HepG2 (cell line): ENCODE data around the gene INHBA. TPM values are rescaled to one million over a fixed set of nuclear protein-coding genes. Genes with fewer than 3 reads are reported as not detected.

Source experiments
- ATAC-seq: fragments of 200-7000 bp; cut with Tn5 transposase; 3 replicates; pipeline ENCODE4 v1.9.1; 2020; ENCODE audit warnings: mild to moderate bottlenecking, moderate library complexity
- BruUV-seq: library from RNA; stranded (reverse); fragments of 400-500 nt; replicated peaks from 2 replicates; lab custom pipeline; 2021; lab: Mats Ljungman, UMichigan
- CTCF ChIA-PET: fragments of 300-600 bp; formaldehyde crosslinking; extraction: SDS; loops from one replicate; lab custom pipeline; 2021; ENCODE audit warnings: low total read pairs, inconsistent platforms, low intra/inter-chr PET ratio; lab: Yijun Ruan, JAX
- POLR2A ChIA-PET: fragments of 350-600 bp; sonication (Branson Sonifier 250); formaldehyde crosslinking; loops from one replicate; lab custom pipeline; 2020; ENCODE audit warnings: antibody characterized with exemption, inconsistent platforms; lab: Yijun Ruan, JAX
- DNase-seq: peaks from one replicate; pipeline ENCODE4 v3.0.0-alpha.2; 2015; ENCODE audit warnings: low spot score
- FAIRE-seq: peaks from 3 replicates; lab custom pipeline; 2011; peaks lifted over from hg19 to GRCh38; lab: Jason Lieb, UNC
- H2AFZ ChIP-seq: one replicate; pipeline ENCODE4 v1.6.1; 2011; ENCODE audit warnings: low read length, inconsistent platforms
- H3K27ac ChIP-seq: fragments of 300-600 bp; 3 replicates; pipeline ENCODE4 v1.8.0; 2011; ENCODE audit warnings: mixed run types, mild to moderate bottlenecking, mixed read lengths, low read length, inconsistent platforms; ENCODE audit not compliant: insufficient read depth; ENCODE audit errors: extremely low read length
- H3K27me3 ChIP-seq, 2 experiments: fragments of 200-600 bp in 1 of 2; 2 replicates in 1 of 2; 3 replicates in 1 of 2; pipeline versions ENCODE4 v1.6.0 to v1.8.0; 2011; ENCODE audit warnings: low read length in 2 of 2, mild to moderate bottlenecking in 2 of 2, moderate library complexity in 2 of 2, inconsistent platforms in 1 of 2; ENCODE audit not compliant: insufficient read depth in 2 of 2, control insufficient read depth in 1 of 2
- H3K36me3 ChIP-seq, 2 experiments: fragments of 200-600 bp in 1 of 2; replicated peaks in 1 of 2; 2 replicates in 1 of 2; 3 replicates in 1 of 2; pipeline versions ENCODE4 v1.5.1 to v1.8.0; 2011; ENCODE audit warnings: low read length in 2 of 2, inconsistent platforms in 1 of 2; ENCODE audit not compliant: insufficient read depth in 2 of 2, control insufficient read depth in 1 of 2
- H3K4me1 ChIP-seq: 2 replicates; pipeline ENCODE4 v1.5.1; 2012; ENCODE audit warnings: low read length, inconsistent platforms; ENCODE audit not compliant: insufficient read depth
- H3K4me2 ChIP-seq: 2 replicates; pipeline ENCODE4 v1.6.0; 2011; ENCODE audit warnings: low read depth, low read length, inconsistent platforms
- H3K4me3 ChIP-seq, 3 experiments: fragments of 200-600 bp in 1 of 3; sonication (generic), shearing (Covaris generic) in 1 of 3; replicated peaks in 1 of 3; 2 replicates each; pipeline ENCODE4 v1.5.1; 2011 to 2016; ENCODE audit warnings: low read length in 3 of 3, inconsistent platforms in 2 of 3, low read depth in 2 of 3, mild to moderate bottlenecking in 2 of 3, control low read depth in 1 of 3, mixed read lengths in 1 of 3; ENCODE audit not compliant: insufficient read depth in 1 of 3
- H3K79me2 ChIP-seq: one replicate; pipeline ENCODE4 v1.6.1; 2011; ENCODE audit warnings: low read length, inconsistent platforms; ENCODE audit not compliant: insufficient read depth
- H3K9ac ChIP-seq: 2 replicates; pipeline ENCODE4 v1.6.0; 2011; ENCODE audit warnings: mild to moderate bottlenecking, low read depth, low read length, inconsistent platforms; ENCODE audit not compliant: insufficient read depth
- H3K9me3 ChIP-seq: 2 replicates; pipeline ENCODE4 v1.5.1; 2012; ENCODE audit warnings: mild to moderate bottlenecking, low read length
- H4K20me1 ChIP-seq: 2 replicates; pipeline ENCODE4 v1.6.0; 2011; ENCODE audit warnings: inconsistent platforms, mild to moderate bottlenecking, low read length, moderate library complexity; ENCODE audit not compliant: insufficient read depth
- BORCS8-MEF2B ChIP-seq: sonication (generic); formaldehyde crosslinking; IDR thresholded peaks from 2 replicates; pipeline ENCODE4 v1.8.0; 2022; ENCODE audit warnings: mild to moderate bottlenecking, missing genetic modification reagents
- DMAP1 ChIP-seq: IDR thresholded peaks from 2 replicates; pipeline ENCODE4 v1.6.1; 2016
- FLYWCH1 ChIP-seq: sonication (generic); formaldehyde crosslinking; IDR thresholded peaks from 2 replicates; pipeline ENCODE4 v1.8.1; 2023; ENCODE audit warnings: mild to moderate bottlenecking, missing genetic modification reagents
- HNF4A ChIP-seq: sonication (generic); formaldehyde crosslinking; IDR thresholded peaks from 2 replicates; pipeline ENCODE4 v1.4.0; 2020; ENCODE audit warnings: missing genetic modification reagents
- KDM5A ChIP-seq: fragments of 200-600 bp; sonication (generic); IDR thresholded peaks from 2 replicates; pipeline ENCODE4 v1.7.0; 2018; ENCODE audit warnings: antibody characterized with exemption, mild to moderate bottlenecking, low read length, borderline replicate concordance
- KLF6 ChIP-seq: IDR thresholded peaks from 2 replicates; pipeline ENCODE4 v1.8.0; 2016; ENCODE audit warnings: missing biosample characterization, missing genetic modification reagents
- MED13 ChIP-seq: sonication (generic); formaldehyde crosslinking; IDR thresholded peaks from 2 replicates; pipeline ENCODE4 v1.5.0; 2020; ENCODE audit warnings: missing genetic modification reagents
- NCOA2 ChIP-seq: sonication (generic); formaldehyde crosslinking; IDR thresholded peaks from 2 replicates; pipeline ENCODE4 v1.8.0; 2022; ENCODE audit warnings: inconsistent platforms
- NPAS2 ChIP-seq: sonication (generic); formaldehyde crosslinking; IDR thresholded peaks from 2 replicates; pipeline ENCODE4 v1.8.0; 2022; ENCODE audit warnings: mild to moderate bottlenecking, missing genetic modification reagents, borderline replicate concordance
- PCBP1 ChIP-seq: fragments of 200-400 bp; formaldehyde crosslinking; IDR thresholded peaks from 2 replicates; pipeline ENCODE4 v1.6.1; 2017; ENCODE audit warnings: mild to moderate bottlenecking, low read depth, low read length, borderline replicate concordance
- RBFOX2 ChIP-seq: fragments of 200-400 bp; formaldehyde crosslinking; IDR thresholded peaks from 2 replicates; pipeline ENCODE4 v1.6.1; 2017; ENCODE audit warnings: low read depth, mild to moderate bottlenecking, low read length
- SNAPC2 ChIP-seq: sonication (generic); formaldehyde crosslinking; IDR thresholded peaks from 2 replicates; pipeline ENCODE4 v1.8.1; 2022; ENCODE audit warnings: mild to moderate bottlenecking, missing genetic modification reagents
- ZNF577 ChIP-seq: sonication (generic); formaldehyde crosslinking; IDR thresholded peaks from 2 replicates; pipeline ENCODE4 v1.4.0; 2020; ENCODE audit warnings: mild to moderate bottlenecking, low read depth, missing genetic modification reagents, borderline replicate concordance
- ZNF773 ChIP-seq: sonication (generic); formaldehyde crosslinking; IDR thresholded peaks from 2 replicates; pipeline ENCODE4 v1.4.0; 2020; ENCODE audit warnings: missing genetic modification reagents, borderline replicate concordance
- WGBS: methylation state at CpG from one replicate; pipeline ENCODE4 v1.1.6; 2017; ENCODE audit warnings: low lambda C conversion rate; 5-methylcytosine and 5-hydroxymethylcytosine counted together
- in situ Hi-C: cut with HindIII; loops from 2 replicates; pipeline ENCODE4 v1.10.0; 2017; ENCODE audit warnings: low pct_unique_long_range_greater_than_20kb; ENCODE audit not compliant: extremely low pct_ligation_motif_present
- intact Hi-C: fragments of 100-400 bp; cut with micrococcal nuclease; formaldehyde crosslinking; loops from one replicate; pipeline ENCODE4 v1.10.0; 2022; ENCODE audit not compliant: unreplicated experiment
- polyA plus RNA-seq, 8 experiments: library from polyadenylated mRNA; depleted of rRNA in 3 of 8; stranded (reverse) in 7 of 8; unstranded in 1 of 8; fragments of >200 nt; fragmentation: Illumina TruSeq in 4 of 8; extraction: Trizol in 4 of 8; gene quantifications; 2 replicates each; pipeline versions ENCODE4 v1.2.1 to v1.2.3, GENCODE V29; 2011 to 2016; ENCODE audit warnings: low read depth in 4 of 8, missing spikeins in 1 of 8, mixed read lengths in 1 of 8; ENCODE audit not compliant: insufficient read depth in 1 of 8
- total RNA-seq, 5 experiments: library from RNA; depleted of rRNA; stranded (reverse); fragments of >200 nt; fragmentation: Illumina TruSeq; extraction: Trizol; gene quantifications; 2 replicates each; pipeline ENCODE4 v1.2.3, GENCODE V29; 2016; ENCODE audit warnings: low read depth in 1 of 5
- TF ChIP-seq, protein P1 (sequence below): fragments of 450-650 bp; IDR thresholded peaks from 2 replicates; pipeline ENCODE4 v1.6.1; 2016
- TF ChIP-seq, protein P2 (sequence below): sonication (generic); formaldehyde crosslinking; IDR thresholded peaks from 2 replicates; pipeline ENCODE4 v1.8.1; 2023; ENCODE audit warnings: missing genetic modification reagents, mild to moderate bottlenecking, borderline replicate concordance
- TF ChIP-seq, protein P3 (sequence below): sonication (generic); formaldehyde crosslinking; IDR thresholded peaks from 2 replicates; pipeline ENCODE4 v1.5.0; 2020; ENCODE audit warnings: missing genetic modification reagents

The INHBA gene
- total and polyA plus RNA-seq, 2 of the 13 experiments (the other 11 are each of a cell fraction or from before 2014, with no cell fraction given), result not detected

DNA sequence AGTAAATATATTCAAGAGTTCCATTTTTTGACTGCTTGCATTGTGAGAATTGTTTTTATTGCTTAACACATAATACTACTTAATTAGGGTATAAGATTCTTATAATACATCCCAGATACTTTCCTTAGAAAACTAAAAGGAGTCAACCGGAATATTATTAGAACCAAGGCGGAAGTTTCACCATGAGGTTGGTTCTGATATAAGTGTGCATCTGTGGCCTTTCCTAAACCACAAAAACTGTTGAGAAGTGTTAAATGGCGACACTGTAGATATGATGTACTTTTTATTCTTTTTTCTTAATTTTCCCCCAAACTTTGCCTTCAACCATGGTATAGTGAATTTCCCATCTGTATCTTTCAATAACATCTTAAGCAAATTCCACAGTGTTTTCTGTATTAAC, 32.3 kb upstream of the INHBA start:
- Histone ChIP-seq H3K9ac (no peak overlapping the region), H3K79me2 (no peaks in the 10 kb centered on the region), H2AFZ (no peak overlapping the region), H3K27me3 (no peaks in the 10 kb centered on the region), H3K4me2 (no peak overlapping the region), H3K36me3 (no peaks in the 10 kb centered on the region), H3K4me3 (no peak overlapping the region), H3K4me1 (no peaks in the 10 kb centered on the region), H3K9me3 (0 out of 2 replicates have a peak, but pooled peaks cover 2% of the 10 kb centered on the region), H4K20me1 (no peaks in the 10 kb centered on the region), H3K27ac (no peak overlapping the region)
- WGBS, result 42% methylated on average over 3 of the region's 3 CpGs
- ChIA-PET POLR2A (no interaction called here), CTCF (no interaction called here)
- no TSS peak for BruUV-seq
- DNase-seq (no peak), ATAC-seq (no peak), FAIRE-seq (no peak)
- in situ Hi-C loops (no loop called here), intact Hi-C loops (no loop called here)
- TF ChIP-seq HNF4A (CRISPR knock-in tag) (no peak), KLF6 (CRISPR knock-in tag) (no peak), NCOA2 (no peak), FLYWCH1 (CRISPR knock-in tag) (no peak), ZNF773 (no peak), SNAPC2 (CRISPR knock-in tag) (no peak), ZNF577 (CRISPR knock-in tag) (no peak), BORCS8-MEF2B (no peak), DMAP1 (CRISPR knock-in tag) (no peak), RBFOX2 (no peak), MED13 (no peak), KDM5A (no peak), PCBP1 (no peak), NPAS2 (CRISPR knock-in tag) (no peak)
- TF ChIP-seq, protein P1, sequence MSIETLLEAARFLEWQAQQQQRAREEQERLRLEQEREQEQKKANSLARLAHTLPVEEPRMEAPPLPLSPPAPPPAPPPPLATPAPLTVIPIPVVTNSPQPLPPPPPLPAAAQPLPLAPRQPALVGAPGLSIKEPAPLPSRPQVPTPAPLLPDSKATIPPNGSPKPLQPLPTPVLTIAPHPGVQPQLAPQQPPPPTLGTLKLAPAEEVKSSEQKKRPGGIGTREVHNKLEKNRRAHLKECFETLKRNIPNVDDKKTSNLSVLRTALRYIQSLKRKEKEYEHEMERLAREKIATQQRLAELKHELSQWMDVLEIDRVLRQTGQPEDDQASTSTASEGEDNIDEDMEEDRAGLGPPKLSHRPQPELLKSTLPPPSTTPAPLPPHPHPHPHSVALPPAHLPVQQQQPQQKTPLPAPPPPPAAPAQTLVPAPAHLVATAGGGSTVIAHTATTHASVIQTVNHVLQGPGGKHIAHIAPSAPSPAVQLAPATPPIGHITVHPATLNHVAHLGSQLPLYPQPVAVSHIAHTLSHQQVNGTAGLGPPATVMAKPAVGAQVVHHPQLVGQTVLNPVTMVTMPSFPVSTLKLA, result no peak
- TF ChIP-seq, protein P2, sequence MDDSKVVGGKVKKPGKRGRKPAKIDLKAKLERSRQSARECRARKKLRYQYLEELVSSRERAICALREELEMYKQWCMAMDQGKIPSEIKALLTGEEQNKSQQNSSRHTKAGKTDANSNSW (CRISPR knock-in tag), result no peak
- TF ChIP-seq, protein P3, sequence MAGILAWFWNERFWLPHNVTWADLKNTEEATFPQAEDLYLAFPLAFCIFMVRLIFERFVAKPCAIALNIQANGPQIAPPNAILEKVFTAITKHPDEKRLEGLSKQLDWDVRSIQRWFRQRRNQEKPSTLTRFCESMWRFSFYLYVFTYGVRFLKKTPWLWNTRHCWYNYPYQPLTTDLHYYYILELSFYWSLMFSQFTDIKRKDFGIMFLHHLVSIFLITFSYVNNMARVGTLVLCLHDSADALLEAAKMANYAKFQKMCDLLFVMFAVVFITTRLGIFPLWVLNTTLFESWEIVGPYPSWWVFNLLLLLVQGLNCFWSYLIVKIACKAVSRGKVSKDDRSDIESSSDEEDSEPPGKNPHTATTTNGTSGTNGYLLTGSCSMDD (CRISPR knock-in tag), result no peak
